ENCODE results near the gene DIAPH3. TPM values are rescaled to one million over a fixed set of nuclear protein-coding genes. Genes with fewer than 3 reads are reported as not detected.

The DIAPH3 gene
- total and polyA plus RNA-seq, 8 donors: 3.3 to 19.1 (median 10.6) TPM

DNA sequence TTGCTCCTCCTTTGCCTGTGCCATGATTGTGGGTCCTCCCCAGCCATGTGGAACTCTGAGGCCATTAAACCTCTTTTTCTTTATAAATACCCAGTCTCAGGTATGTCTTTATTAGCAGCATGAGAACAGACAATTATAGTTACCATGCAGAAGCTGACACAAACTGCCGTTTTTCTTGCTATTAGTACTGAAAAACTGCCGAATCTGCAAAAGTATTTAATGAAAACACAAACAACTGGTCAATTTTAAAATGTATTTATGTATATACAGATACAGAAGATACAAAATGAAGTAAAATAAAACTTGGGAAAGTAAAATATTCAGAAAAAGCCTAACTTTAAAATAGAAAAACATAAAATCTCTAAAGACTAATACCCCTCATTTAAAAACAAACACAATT is 206.3 kb downstream of the DIAPH3 start:
- no peak for DNase-seq
- intact Hi-C loops (cut with DNase I): no loop called here
- TF ChIP-seq, protein P1, sequence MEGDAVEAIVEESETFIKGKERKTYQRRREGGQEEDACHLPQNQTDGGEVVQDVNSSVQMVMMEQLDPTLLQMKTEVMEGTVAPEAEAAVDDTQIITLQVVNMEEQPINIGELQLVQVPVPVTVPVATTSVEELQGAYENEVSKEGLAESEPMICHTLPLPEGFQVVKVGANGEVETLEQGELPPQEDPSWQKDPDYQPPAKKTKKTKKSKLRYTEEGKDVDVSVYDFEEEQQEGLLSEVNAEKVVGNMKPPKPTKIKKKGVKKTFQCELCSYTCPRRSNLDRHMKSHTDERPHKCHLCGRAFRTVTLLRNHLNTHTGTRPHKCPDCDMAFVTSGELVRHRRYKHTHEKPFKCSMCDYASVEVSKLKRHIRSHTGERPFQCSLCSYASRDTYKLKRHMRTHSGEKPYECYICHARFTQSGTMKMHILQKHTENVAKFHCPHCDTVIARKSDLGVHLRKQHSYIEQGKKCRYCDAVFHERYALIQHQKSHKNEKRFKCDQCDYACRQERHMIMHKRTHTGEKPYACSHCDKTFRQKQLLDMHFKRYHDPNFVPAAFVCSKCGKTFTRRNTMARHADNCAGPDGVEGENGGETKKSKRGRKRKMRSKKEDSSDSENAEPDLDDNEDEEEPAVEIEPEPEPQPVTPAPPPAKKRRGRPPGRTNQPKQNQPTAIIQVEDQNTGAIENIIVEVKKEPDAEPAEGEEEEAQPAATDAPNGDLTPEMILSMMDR (IDR thresholded peaks at IDR 0.05): no peak
- ATAC-seq: no peak
- H3K9me3 ChIP-seq: peaks cover 0 to 12% of the 10 kb centered on the region in 2 donors
- no peak overlapping the region for H3K4me3 ChIP-seq
- H3K27ac ChIP-seq: no peak overlapping the region
- no peaks in the 10 kb centered on the region for H3K36me3 ChIP-seq
- H3K4me1 ChIP-seq: no peaks in the 10 kb centered on the region
- H3K27me3 ChIP-seq: no peaks in the 10 kb centered on the region

DNA sequence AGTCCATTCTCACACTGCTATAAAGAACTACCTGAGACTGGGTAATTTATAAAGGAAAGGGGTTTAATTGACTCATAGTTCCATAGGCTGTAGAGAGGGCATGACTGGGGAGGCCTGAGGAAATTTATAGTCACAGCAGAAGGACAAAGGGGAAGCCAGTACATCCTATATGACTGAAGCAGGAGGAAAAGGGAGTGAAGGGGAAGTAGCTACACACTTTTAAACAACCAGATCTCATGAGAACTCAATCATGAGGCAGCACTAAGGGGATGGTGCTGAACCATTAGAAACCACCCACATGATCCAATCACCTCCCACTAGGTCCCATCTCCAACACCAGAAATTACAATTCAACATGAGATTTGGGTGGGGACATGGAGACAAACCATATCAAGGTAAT is 209.1 kb downstream of the DIAPH3 start:
- DNase-seq (no peak), ATAC-seq (no peak)
- no peaks in the 10 kb centered on the region for H3K36me3 ChIP-seq
- TF ChIP-seq, protein P1 (IDR thresholded peaks at IDR 0.05): no peak
- intact Hi-C loops (cut with DNase I): no loop called here
- no peaks in the 10 kb centered on the region for H3K4me1 ChIP-seq
- H3K27me3 ChIP-seq: no peaks in the 10 kb centered on the region
- H3K9me3 ChIP-seq: peaks cover 0 to 12% of the 10 kb centered on the region in 2 donors
- H3K27ac ChIP-seq: no peak overlapping the region
- no peak overlapping the region for H3K4me3 ChIP-seq

DNA sequence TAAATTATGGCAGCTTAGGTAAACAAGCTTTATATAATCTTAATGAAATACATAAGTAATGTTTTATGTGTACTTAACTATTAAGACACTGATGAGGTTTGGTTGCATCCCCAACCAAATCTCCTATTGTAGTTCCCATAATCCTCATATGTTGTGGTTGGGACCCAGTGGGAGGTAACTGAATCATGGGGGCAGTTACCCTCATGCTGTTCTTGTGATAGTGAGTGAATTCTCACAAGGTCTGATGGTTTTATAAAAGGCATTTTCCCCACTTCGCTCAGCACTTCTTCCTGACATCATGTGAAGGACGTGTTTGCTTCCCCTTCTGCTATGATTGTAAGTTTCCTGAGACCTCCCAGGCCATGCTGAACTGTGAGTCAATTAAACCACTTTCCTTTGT is 212.7 kb downstream of the DIAPH3 start:
- H3K4me1 ChIP-seq: no peaks in the 10 kb centered on the region
- H3K27me3 ChIP-seq: no peaks in the 10 kb centered on the region
- H3K27ac ChIP-seq: no peak overlapping the region
- TF ChIP-seq, protein P1 (IDR thresholded peaks at IDR 0.05): no peak
- no peak for ATAC-seq
- intact Hi-C loops (cut with DNase I): no loop called here
- no peak overlapping the region for H3K4me3 ChIP-seq
- no peaks in the 10 kb centered on the region for H3K36me3 ChIP-seq
- no peak for DNase-seq
- H3K9me3 ChIP-seq: peaks cover 0 to 6% of the 10 kb centered on the region in 2 donors

DNA sequence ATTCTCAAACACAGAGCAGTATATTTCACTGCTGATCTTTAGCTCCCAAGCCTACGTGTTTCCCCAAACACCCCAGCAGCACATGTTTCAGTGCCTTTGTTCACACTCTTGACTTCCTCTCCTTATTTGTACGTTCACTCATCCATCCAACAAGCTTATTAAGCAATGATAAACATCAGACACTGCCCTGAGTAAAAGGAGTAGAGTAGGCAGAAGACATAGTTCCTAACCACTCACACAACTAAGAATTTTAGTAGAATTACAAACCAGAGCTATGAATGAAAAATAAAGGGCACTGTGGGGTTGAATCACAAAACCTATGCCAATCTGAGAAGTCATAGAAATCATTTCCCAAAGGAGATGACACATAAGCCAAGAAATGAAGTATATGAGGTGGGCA is 213.5 kb downstream of the DIAPH3 start:
- no peak overlapping the region for H3K27ac ChIP-seq
- H3K27me3 ChIP-seq: no peaks in the 10 kb centered on the region
- ATAC-seq (no peak), DNase-seq (no peak)
- no peaks in the 10 kb centered on the region for H3K4me1 ChIP-seq
- H3K9me3 ChIP-seq: no peaks in the 10 kb centered on the region
- intact Hi-C loops (cut with DNase I): no loop called here
- no peaks in the 10 kb centered on the region for H3K36me3 ChIP-seq
- H3K4me3 ChIP-seq: no peak overlapping the region
- TF ChIP-seq, protein P1 (IDR thresholded peaks at IDR 0.05): no peak

DNA sequence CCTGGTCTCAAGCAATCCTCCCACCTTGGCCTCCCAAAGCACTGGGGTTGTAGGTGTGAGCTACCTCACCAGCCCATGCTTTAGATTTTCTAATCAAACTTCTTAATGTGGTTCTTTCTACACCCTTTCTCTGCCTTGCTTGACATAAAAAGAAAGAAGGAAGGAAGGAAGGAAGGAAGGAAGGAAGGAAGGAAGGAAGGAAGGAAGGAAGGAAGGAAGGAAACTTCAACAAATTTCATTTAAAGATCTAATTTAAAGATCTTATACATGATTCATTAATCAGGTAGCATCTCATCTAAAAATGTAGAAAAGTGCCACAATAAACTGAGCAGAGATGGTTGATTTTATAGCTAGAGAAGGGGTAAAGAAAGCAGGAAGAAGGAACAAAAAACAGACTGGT is 215.0 kb downstream of the DIAPH3 start:
- intact Hi-C loops (cut with DNase I): no loop called here
- no peaks in the 10 kb centered on the region for H3K36me3 ChIP-seq

More for the DNA sequence above, 215.0 kb downstream of the DIAPH3 start:
- H3K9me3 ChIP-seq: no peaks in the 10 kb centered on the region
- ATAC-seq (no peak), DNase-seq (no peak)
- no peak overlapping the region for H3K27ac ChIP-seq
- no peaks in the 10 kb centered on the region for H3K4me1 ChIP-seq
- H3K4me3 ChIP-seq: no peak overlapping the region
- TF ChIP-seq, protein P1 (IDR thresholded peaks at IDR 0.05): no peak
- H3K27me3 ChIP-seq: no peaks in the 10 kb centered on the region

Measured in left lung (tissue), 10 donors.